Kidney epithelial cell (primary cell): ENCODE data around the gene TBP. TPM values are rescaled to one million over a fixed set of nuclear protein-coding genes. Genes with fewer than 3 reads are reported as not detected.
"Not testable (repeated sequence)": the region's sequence is repeated elsewhere in the genome, so short reads cannot be mapped to it uniquely, and the experiment has no call there.

Experiments used
- DNase-seq: peaks from one replicate; pipeline ENCODE4 v3.0.0-alpha.2; 2010; ENCODE audit warnings: low read depth
- H3K27me3 ChIP-seq: 2 replicates; pipeline ENCODE4 v1.6.0; 2011; ENCODE audit warnings: low read length; ENCODE audit not compliant: control insufficient read depth, insufficient read depth
- H3K36me3 ChIP-seq: 2 replicates; pipeline ENCODE4 v1.5.1; 2011; ENCODE audit warnings: low read length; ENCODE audit not compliant: control insufficient read depth, insufficient read depth
- H3K4me3 ChIP-seq: 2 replicates; pipeline ENCODE4 v1.5.1; 2011; ENCODE audit warnings: low read depth, mild to moderate bottlenecking, control low read depth, low read length
- CTCF ChIP-seq: IDR thresholded peaks from 2 replicates; pipeline ENCODE4 v1.5.1; 2011; ENCODE audit warnings: mild to moderate bottlenecking, moderate library complexity, low read length, control low read depth, inconsistent platforms; ENCODE audit not compliant: insufficient read depth, poor library complexity, severe bottlenecking
- total RNA-seq: library from RNA; depleted of rRNA; stranded (reverse); fragments of >200 nt; gene quantifications from 2 replicates; pipeline ENCODE4 v1.2.3, GENCODE V29; 2015

The TBP gene
- total RNA-seq, 1 donor from 2014 or later: 21.7 TPM

DNA sequence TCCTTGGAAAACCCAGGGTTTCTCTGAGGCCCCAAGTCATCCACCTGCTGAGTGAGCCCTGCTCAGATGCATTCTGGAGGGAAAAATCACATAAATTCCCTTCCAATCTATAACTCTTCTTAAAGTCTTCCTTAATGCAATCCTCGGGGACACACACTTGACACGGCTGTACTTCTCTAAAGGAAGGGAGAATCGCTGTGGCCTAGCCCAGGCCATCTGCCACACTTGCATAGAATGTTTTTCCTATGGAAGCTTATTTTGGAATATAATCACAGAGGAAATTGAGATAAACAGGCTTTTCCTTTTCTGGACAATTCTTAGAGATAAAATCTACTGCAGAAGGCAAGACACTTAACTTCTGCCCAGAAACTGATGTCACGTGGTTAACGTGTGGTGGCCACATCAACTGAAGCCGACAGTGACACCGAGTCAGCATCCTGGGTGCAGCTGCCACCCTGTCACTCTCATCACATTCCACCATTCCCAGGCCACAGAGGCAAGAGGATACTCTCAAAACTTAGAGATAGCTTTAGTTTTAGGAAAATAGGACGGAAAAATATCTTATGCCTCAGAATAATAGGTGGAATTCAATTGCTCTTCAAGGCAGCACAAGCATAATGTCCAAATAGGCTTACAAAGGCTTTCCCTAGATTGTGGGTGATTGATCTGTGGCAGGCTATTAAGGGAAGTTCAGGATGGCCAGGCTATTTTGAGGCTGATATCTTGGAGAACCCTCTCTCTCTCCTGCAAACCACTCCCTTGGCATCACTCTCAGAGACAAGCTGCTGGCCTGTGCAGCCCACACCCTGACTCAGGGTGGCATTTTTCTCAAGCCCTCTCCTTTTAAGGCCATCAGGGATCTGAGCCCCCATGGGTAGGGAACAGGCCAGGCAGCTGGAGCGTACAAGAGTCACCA, 30.7 kb upstream of the TBP start:
- DNase-seq: no peak
- no peak for TF ChIP-seq CTCF
- Histone ChIP-seq H3K27me3 (no peaks in the 10 kb centered on the region), H3K4me3 (no peak overlapping the region), H3K36me3 (no peaks in the 10 kb centered on the region)

DNA sequence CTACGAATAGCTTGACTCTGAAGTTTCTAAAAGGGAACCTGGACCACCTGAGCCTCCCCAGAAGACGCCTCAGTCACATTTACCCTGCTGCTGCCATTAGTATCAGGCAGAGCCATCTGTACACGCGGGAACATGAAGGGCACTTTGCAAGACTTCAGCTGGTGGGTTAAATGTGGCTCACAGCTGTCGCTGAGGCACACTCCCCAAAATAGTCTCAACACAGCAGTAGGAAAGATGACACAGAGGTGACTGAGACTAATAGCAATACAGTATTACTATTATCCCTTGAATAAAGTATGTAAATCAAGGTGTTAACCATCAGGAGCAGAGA, 30.0 kb upstream of the TBP start:
- DNase-seq: no peak
- H3K27me3 ChIP-seq: no peaks in the 10 kb centered on the region
- H3K36me3 ChIP-seq: no peaks in the 10 kb centered on the region
- TF ChIP-seq CTCF: no peak
- H3K4me3 ChIP-seq: no peak overlapping the region

DNA sequence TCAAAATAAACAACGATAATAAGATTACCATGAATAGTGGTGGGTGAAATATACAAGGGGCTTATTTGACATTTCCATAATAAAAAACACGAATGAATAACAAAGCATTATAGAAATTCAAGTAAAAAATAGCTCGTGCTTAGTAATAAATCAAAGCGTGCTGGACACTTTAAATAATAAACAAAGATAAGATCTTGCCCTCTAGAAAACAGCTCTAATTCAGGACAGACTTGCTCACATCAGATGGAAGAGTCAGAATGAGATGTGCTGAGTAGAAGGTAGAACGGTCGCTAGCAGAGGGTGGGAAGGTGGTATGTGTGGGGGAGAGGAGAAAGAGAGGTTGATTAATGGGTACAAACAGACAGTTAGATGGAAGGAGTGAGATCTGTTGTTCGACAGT, 28.4 kb upstream of the TBP start:
- no peaks in the 10 kb centered on the region for H3K27me3 ChIP-seq
- no peak overlapping the region for H3K4me3 ChIP-seq
- H3K36me3 ChIP-seq: no peaks in the 10 kb centered on the region
- no peak for TF ChIP-seq CTCF
- DNase-seq: no peak

DNA sequence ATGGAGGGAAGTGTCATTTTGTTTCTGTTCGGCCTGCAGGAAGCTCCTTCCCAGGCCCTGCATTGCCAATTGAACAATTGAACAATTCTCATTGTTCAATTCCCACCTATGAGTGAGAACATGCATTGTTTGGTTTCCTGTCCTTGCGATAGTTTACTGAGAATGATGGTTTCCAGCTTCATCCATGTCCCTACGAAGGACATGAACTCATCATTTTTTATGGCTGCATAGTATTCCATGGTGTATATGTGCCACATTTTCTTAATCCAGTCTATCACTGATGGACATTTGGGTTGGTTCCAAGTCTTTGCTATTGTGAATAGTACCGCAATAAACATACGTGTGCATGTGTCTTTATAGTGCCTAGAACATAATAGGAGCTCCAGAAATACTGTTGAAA, 26.2 kb upstream of the TBP start:
- not testable (repeated sequence) for H3K4me3 ChIP-seq, DNase-seq, H3K27me3 ChIP-seq, H3K36me3 ChIP-seq

GRCh38 chr6:170529839-170530469, 24.2 kb upstream of the TBP start:
- Histone ChIP-seq H3K36me3 (peaks cover 1% of the 10 kb centered on the region), H3K27me3 (no peaks in the 10 kb centered on the region), H3K4me3 (no peak overlapping the region)
- TF ChIP-seq CTCF: peak; percentile 91
- DNase-seq: peak; percentile 16

- TF ChIP-seq CTCF: no peak
- DNase-seq: no peak
- Histone ChIP-seq H3K4me3 (no peak overlapping the region), H3K36me3 (peaks cover 3% of the 10 kb centered on the region), H3K27me3 (no peaks in the 10 kb centered on the region)
These were observed 21.2 kb upstream of the TBP start for GRCh38 chr6:170532867-170533488.
